Hepatocyte (in vitro differentiated cells): ENCODE results near the gene KLC1.

Source experiments
- EZH2 ChIP-seq: fragments of 200-600 bp; sonication (generic); IDR thresholded peaks from 2 replicates; pipeline ENCODE4 v1.6.1; 2016; ENCODE audit warnings: antibody characterized with exemption, mild to moderate bottlenecking, borderline replicate concordance
- EZH2phosphoT487 ChIP-seq: fragments of 200-600 bp; sonication (generic); IDR thresholded peaks from one replicate; pipeline ENCODE4 v1.6.1; 2018; ENCODE audit warnings: antibody characterized with exemption, mild to moderate bottlenecking, low read depth, moderate library complexity; ENCODE audit not compliant: unreplicated experiment, severe bottlenecking
- TF ChIP-seq, protein P1 (sequence below): fragments of 200-600 bp; sonication (generic); IDR thresholded peaks from 2 replicates; pipeline ENCODE4 v1.5.1; 2016; ENCODE audit warnings: antibody characterized with exemption, mild to moderate bottlenecking; ENCODE audit not compliant: poor library complexity

DNA sequence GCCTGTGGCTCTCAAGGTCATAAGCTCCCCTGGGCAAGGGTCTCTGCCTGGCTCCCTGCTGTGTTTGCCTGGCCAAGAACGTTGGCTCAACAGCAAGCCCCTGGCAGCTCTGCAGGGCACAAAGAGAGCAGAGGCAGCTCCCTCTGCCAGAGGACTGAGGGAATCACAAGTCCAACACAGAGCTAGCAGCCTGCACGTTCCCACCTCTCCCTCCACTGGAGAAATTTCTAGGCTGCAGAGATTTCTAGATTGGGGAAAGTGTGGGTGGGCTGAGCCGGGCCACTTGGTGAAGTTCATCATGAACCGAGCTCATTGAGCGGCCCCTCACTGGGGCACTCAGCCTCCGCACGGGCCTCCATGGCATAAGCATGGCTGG, 106.4 kb downstream of the KLC1 start:
- TF ChIP-seq, protein P1, sequence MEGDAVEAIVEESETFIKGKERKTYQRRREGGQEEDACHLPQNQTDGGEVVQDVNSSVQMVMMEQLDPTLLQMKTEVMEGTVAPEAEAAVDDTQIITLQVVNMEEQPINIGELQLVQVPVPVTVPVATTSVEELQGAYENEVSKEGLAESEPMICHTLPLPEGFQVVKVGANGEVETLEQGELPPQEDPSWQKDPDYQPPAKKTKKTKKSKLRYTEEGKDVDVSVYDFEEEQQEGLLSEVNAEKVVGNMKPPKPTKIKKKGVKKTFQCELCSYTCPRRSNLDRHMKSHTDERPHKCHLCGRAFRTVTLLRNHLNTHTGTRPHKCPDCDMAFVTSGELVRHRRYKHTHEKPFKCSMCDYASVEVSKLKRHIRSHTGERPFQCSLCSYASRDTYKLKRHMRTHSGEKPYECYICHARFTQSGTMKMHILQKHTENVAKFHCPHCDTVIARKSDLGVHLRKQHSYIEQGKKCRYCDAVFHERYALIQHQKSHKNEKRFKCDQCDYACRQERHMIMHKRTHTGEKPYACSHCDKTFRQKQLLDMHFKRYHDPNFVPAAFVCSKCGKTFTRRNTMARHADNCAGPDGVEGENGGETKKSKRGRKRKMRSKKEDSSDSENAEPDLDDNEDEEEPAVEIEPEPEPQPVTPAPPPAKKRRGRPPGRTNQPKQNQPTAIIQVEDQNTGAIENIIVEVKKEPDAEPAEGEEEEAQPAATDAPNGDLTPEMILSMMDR: no peak
- TF ChIP-seq EZH2 (no peak), EZH2phosphoT487 (no peak)
